HG03039 (cell line): Measurements from ENCODE around the gene ZNF439.
"Not testable (repeated sequence)": the region's sequence is repeated elsewhere in the genome, so short reads cannot be mapped to it uniquely, and the experiment has no call there.

ENCODE experiments used
- ATAC-seq: cut with Tn5 transposase; IDR thresholded peaks from one replicate; pipeline ENCODE4 v1.9.1; 2021; ENCODE audit warnings: mild to moderate bottlenecking, moderate library complexity; ENCODE audit not compliant: unreplicated experiment

The ZNF439 gene

GRCh38 chr19:11848594-11849469 is at the start of gene ZNF439:
Gene ZNF439 (plus strand): TSS chr19:11848726. CDS start chr19:11848868, 142 bp downstream.
- peak; percentile 57 for ATAC-seq

GRCh38 chr19:11806354-11807098 is 42.0 kb upstream of the ZNF439 start:
- ATAC-seq, result no peak

GRCh38 chr19:11807099-11807380 is 41.5 kb upstream of the ZNF439 start:
- no peak for ATAC-seq

GRCh38 chr19:11813703-11814028 is 34.9 kb upstream of the ZNF439 start:
- ATAC-seq, result peak; percentile 26

GRCh38 chr19:11814029-11814699 is 34.4 kb upstream of the ZNF439 start, which contains the start of gene ZNF440:
Gene ZNF440 (plus strand): TSS chr19:11814273. CDS start chr19:11814448, 175 bp downstream.
- ATAC-seq, result peak; percentile 95

GRCh38 chr19:11814700-11815035 is 33.9 kb upstream of the ZNF439 start:
- ATAC-seq, result no peak

- no peak for ATAC-seq
Measured at GRCh38 chr19:11821474-11822109, 26.9 kb upstream of the ZNF439 start.

GRCh38 chr19:11828957-11829876 is 19.3 kb upstream of the ZNF439 start:
- not testable (repeated sequence) for ATAC-seq

- ATAC-seq, result no peak
Measured at GRCh38 chr19:11832253-11832912, 16.1 kb upstream of the ZNF439 start.

GRCh38 chr19:11833541-11833940 is 15.0 kb upstream of the ZNF439 start:
- no peak for ATAC-seq

- ATAC-seq, result not testable (repeated sequence)
Measured at GRCh38 chr19:11835626-11836066, 12.9 kb upstream of the ZNF439 start.

GRCh38 chr19:11843722-11844121 is 4.8 kb upstream of the ZNF439 start:
- ATAC-seq, result no peak

GRCh38 chr19:11847615-11848014 is 911 bp upstream of the ZNF439 start:
- ATAC-seq, result not testable (repeated sequence)

GRCh38 chr19:11848200-11848593 is 329 bp upstream of the ZNF439 start:
- ATAC-seq, result no peak

GRCh38 chr19:11850289-11850688 is 1.8 kb downstream of the ZNF439 start:
- ATAC-seq, result not testable (repeated sequence)

GRCh38 chr19:11853358-11853757 is 4.8 kb downstream of the ZNF439 start:
- ATAC-seq, result no peak

- no peak for ATAC-seq
Measured at GRCh38 chr19:11856596-11857250, 8.2 kb downstream of the ZNF439 start.

GRCh38 chr19:11860721-11861120 is 12.2 kb downstream of the ZNF439 start:
- no peak for ATAC-seq

- no peak for ATAC-seq
Measured at GRCh38 chr19:11861301-11861700, 12.8 kb downstream of the ZNF439 start.
